HEK293T (cell line): ENCODE results near the gene CREG1.

Experiments used
- ARNT ChIP-seq: fragments of 450-650 bp; IDR thresholded peaks from 2 replicates; pipeline ENCODE4 v1.6.1; 2017; ENCODE audit warnings: mild to moderate bottlenecking
- L3MBTL2 ChIP-seq: fragments of 450-650 bp; conservative IDR thresholded peaks from 2 replicates; pipeline ENCODE4 v1.6.1; 2016; ENCODE audit warnings: mild to moderate bottlenecking
- SP1 ChIP-seq: fragments of 450-650 bp; IDR thresholded peaks from 2 replicates; pipeline ENCODE4 v1.6.1; 2017
- TARDBP ChIP-seq: fragments of 450-650 bp; IDR thresholded peaks from 2 replicates; pipeline ENCODE4 v1.6.1; 2016
- ZNF384 ChIP-seq: fragments of 450-650 bp; IDR thresholded peaks from 2 replicates; pipeline ENCODE4 v1.6.1; 2016

GRCh38 chr1:167564612-167565270 is 11.2 kb upstream of the CREG1 start:
- TF ChIP-seq TARDBP (no peak), ZNF384 (no peak), ARNT (no peak), SP1 (no peak), L3MBTL2 (no peak)
